ENCODE data around the gene PRKAG2. TPM values are rescaled to one million over a fixed set of nuclear protein-coding genes. Genes with fewer than 3 reads are reported as not detected.

PRKAG2 gene
- total and polyA plus RNA-seq, 4 donors, result 17.5 to 33.3 (median 23.9) TPM

DNA sequence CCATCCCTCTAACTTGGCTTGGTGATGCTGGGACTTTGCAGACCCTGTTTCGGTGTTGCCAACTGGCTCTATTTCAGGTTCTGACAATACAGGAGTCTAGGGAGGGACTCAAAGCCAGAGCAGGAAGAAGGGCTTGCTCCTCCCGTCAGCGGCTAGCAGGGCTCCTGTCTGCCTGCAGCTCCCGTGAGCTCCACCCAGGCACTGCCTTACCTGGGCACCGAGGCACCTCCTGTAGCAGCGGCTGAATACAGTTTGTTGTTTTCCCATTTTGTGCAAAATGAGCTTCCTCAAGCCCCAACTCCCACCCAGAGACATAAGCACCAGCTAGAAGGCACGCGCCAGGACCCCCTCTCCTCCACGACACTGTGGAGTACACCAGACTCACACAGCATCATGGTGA lies 287.9 kb downstream of the PRKAG2 start:
- Histone ChIP-seq H3K27me3 (ENCODE audit: control insufficient read depth in 3 of 3, insufficient read depth in 3 of 3, low read length in 2 of 3) (no peaks in the 10 kb centered on the region), H3K4me3 (no peak overlapping the region), H3K9ac (ENCODE audit: insufficient read depth in 1 of 2, low read length in 2 of 2) (no peak overlapping the region), H3K36me3 (ENCODE audit: control insufficient read depth in 4 of 4, insufficient read depth in 4 of 4, low read length in 4 of 4) (peaks cover 0 to 12% (median 0%) of the 10 kb centered on the region in 4 donors), H3K27ac (ENCODE audit: low read depth in 1 of 2, low read length in 1 of 2) (no peak overlapping the region), H3K4me1 (ENCODE audit: control insufficient read depth in 5 of 5, insufficient read depth in 5 of 5, low read length in 5 of 5) (peaks cover 0 to 3% (median 0%) of the 10 kb centered on the region in 5 donors), H3K9me3 (ENCODE audit: control insufficient read depth in 4 of 4, insufficient read depth in 3 of 4, low read length in 3 of 4) (no peaks in the 10 kb centered on the region)
- TF ChIP-seq, protein P1, sequence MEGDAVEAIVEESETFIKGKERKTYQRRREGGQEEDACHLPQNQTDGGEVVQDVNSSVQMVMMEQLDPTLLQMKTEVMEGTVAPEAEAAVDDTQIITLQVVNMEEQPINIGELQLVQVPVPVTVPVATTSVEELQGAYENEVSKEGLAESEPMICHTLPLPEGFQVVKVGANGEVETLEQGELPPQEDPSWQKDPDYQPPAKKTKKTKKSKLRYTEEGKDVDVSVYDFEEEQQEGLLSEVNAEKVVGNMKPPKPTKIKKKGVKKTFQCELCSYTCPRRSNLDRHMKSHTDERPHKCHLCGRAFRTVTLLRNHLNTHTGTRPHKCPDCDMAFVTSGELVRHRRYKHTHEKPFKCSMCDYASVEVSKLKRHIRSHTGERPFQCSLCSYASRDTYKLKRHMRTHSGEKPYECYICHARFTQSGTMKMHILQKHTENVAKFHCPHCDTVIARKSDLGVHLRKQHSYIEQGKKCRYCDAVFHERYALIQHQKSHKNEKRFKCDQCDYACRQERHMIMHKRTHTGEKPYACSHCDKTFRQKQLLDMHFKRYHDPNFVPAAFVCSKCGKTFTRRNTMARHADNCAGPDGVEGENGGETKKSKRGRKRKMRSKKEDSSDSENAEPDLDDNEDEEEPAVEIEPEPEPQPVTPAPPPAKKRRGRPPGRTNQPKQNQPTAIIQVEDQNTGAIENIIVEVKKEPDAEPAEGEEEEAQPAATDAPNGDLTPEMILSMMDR (IDR thresholded peaks at IDR 0.05; ENCODE audit: control extremely low read depth, extremely low read depth), result no peak
- DNase-seq (no peak), ATAC-seq (ENCODE audit: insufficient read depth, low FRiP score) (no peak)
- WGBS, 2 donors, result 95 to 98% methylated on average over 9 of the region's 9 CpGs

GRCh38 chr7:151586531-151587260 lies 290.2 kb downstream of the PRKAG2 start:
- no peak overlapping the region for H3K27ac ChIP-seq (ENCODE audit: low read depth in 1 of 2, low read length in 1 of 2)
- H3K27me3 ChIP-seq (ENCODE audit: control insufficient read depth in 3 of 3, insufficient read depth in 3 of 3, low read length in 2 of 3), result no peaks in the 10 kb centered on the region
- H3K9me3 ChIP-seq (ENCODE audit: control insufficient read depth in 4 of 4, insufficient read depth in 3 of 4, low read length in 3 of 4), result no peaks in the 10 kb centered on the region
- TF ChIP-seq, protein P1 (IDR thresholded peaks at IDR 0.05; ENCODE audit: control extremely low read depth, extremely low read depth), result no peak
- H3K4me3 ChIP-seq, result no peak overlapping the region
- no peak overlapping the region for H3K9ac ChIP-seq (ENCODE audit: insufficient read depth in 1 of 2, low read length in 2 of 2)
- no peak for ATAC-seq (ENCODE audit: insufficient read depth, low FRiP score)
- H3K36me3 ChIP-seq (ENCODE audit: control insufficient read depth in 4 of 4, insufficient read depth in 4 of 4, low read length in 4 of 4), result peaks cover 0 to 5% (median 0%) of the 10 kb centered on the region in 4 donors
- no peaks in the 10 kb centered on the region for H3K4me1 ChIP-seq (ENCODE audit: control insufficient read depth in 5 of 5, insufficient read depth in 5 of 5, low read length in 5 of 5)
- WGBS, 2 donors, result 74 to 79% methylated on average over 14 of the region's 14 CpGs
- DNase-seq, result no peak

- 83 to 89% methylated on average over 18 of the region's 18 CpGs for WGBS, 2 donors
- no peak for DNase-seq
- Histone ChIP-seq H3K4me3 (no peak overlapping the region), H3K9ac (ENCODE audit: insufficient read depth in 1 of 2, low read length in 2 of 2) (no peak overlapping the region), H3K27ac (ENCODE audit: low read depth in 1 of 2, low read length in 1 of 2) (no peak overlapping the region), H3K27me3 (ENCODE audit: control insufficient read depth in 3 of 3, insufficient read depth in 3 of 3, low read length in 2 of 3) (no peaks in the 10 kb centered on the region), H3K9me3 (ENCODE audit: control insufficient read depth in 4 of 4, insufficient read depth in 3 of 4, low read length in 3 of 4) (no peaks in the 10 kb centered on the region), H3K36me3 (ENCODE audit: control insufficient read depth in 4 of 4, insufficient read depth in 4 of 4, low read length in 4 of 4) (peaks cover 0 to 4% (median 0%) of the 10 kb centered on the region in 4 donors), H3K4me1 (ENCODE audit: control insufficient read depth in 5 of 5, insufficient read depth in 5 of 5, low read length in 5 of 5) (no peaks in the 10 kb centered on the region)
- TF ChIP-seq, protein P1 (IDR thresholded peaks at IDR 0.05; ENCODE audit: control extremely low read depth, extremely low read depth), result no peak
- ATAC-seq (ENCODE audit: insufficient read depth, low FRiP score), result no peak
Measured at GRCh38 chr7:151585744-151586393, 291.0 kb downstream of the PRKAG2 start.
